Measurements from ENCODE around the gene RASGRP2.

Gene RASGRP2

GRCh38 chr11:64743591-64744543 is at the start of gene RASGRP2:
RASGRP2 (minus strand) TSS chr11:64744142; CDS start chr11:64742866, 1,276 bp downstream.
- in situ Hi-C loops (cut with MboI; ENCODE audit: low sequenced_read_pairs) = no loop called here

DNA sequence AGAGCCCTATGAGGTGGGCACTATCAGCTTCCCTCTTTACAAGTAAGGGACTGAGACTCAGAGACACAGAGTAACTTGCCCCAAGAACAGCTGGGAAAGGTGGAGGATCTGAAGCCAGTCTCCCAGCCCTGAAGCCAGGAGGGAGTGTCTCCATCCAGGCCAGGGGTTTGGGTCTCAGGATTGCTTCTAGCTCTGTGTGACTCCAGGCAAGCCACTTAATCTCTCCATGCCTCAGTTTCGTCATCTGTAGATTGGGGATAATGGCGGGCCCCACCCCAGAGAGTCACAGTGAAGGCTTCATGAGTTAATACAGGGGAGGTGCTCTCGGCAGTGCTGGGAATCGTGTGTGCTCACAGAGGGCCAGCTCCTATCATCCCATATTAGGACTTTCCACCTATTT is 48.5 kb upstream of the RASGRP2 start:
- in situ Hi-C loops (cut with MboI; ENCODE audit: low sequenced_read_pairs) = no loop called here

DNA sequence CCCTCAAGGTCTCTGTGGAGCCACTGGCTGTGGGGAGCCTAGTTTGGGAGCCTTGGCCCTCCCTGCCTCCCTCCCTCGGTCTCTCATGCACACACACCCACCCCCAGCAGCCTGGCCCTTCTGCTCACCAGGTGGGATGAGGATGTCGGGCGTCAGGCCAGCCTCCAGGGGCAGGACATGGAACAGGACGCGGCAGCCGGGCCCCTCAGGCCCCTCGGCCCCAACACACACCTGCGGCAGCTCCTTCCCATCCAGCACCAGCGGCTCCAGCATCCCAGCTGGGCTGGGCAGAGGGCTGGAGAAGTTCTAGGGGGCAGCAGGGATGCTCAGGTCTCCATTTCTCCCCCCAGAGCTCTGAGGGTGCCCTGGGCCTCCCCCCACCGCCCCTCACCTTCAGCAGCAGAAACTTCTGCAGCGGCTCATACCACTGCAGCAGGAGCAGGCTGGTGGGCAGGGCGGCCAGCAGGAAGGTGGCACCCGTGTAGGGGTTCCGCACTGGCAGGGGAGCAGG is 47.9 kb upstream of the RASGRP2 start:
- in situ Hi-C loops (cut with MboI; ENCODE audit: low sequenced_read_pairs) = no loop called here

- in situ Hi-C loops (cut with MboI; ENCODE audit: low sequenced_read_pairs) = no loop called here
These were observed 46.5 kb upstream of the RASGRP2 start for GRCh38 chr11:64790205-64791095.

GRCh38 chr11:64789331-64790204 is 45.6 kb upstream of the RASGRP2 start:
- in situ Hi-C loops (cut with MboI; ENCODE audit: low sequenced_read_pairs) = no loop called here

GRCh38 chr11:64788321-64789215 is 44.6 kb upstream of the RASGRP2 start:
- in situ Hi-C loops (cut with MboI; ENCODE audit: low sequenced_read_pairs) = no loop called here

- in situ Hi-C loops (cut with MboI; ENCODE audit: low sequenced_read_pairs) = no loop called here
These were observed 43.8 kb upstream of the RASGRP2 start for GRCh38 chr11:64787526-64788320.

DNA sequence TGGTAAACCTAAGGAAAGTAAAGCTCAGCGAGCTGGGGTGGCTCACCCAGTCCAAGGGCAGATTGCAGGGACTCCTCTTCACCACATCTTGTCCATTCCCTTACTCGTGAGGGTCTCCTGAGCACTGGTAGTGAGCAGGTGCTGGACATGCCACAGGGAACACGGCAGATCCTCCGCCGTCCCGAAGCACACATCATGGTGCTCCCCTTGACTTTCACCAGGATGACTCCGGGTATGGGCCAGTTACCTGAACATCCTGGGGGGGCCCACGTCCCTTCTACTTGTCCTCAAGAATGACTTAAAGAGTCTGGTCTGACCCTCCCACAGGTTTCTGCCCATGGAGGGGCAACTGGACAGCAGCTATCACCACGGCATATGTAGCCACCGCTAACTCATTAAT is 42.4 kb upstream of the RASGRP2 start:
- in situ Hi-C loops (cut with MboI; ENCODE audit: low sequenced_read_pairs) = no loop called here

DNA sequence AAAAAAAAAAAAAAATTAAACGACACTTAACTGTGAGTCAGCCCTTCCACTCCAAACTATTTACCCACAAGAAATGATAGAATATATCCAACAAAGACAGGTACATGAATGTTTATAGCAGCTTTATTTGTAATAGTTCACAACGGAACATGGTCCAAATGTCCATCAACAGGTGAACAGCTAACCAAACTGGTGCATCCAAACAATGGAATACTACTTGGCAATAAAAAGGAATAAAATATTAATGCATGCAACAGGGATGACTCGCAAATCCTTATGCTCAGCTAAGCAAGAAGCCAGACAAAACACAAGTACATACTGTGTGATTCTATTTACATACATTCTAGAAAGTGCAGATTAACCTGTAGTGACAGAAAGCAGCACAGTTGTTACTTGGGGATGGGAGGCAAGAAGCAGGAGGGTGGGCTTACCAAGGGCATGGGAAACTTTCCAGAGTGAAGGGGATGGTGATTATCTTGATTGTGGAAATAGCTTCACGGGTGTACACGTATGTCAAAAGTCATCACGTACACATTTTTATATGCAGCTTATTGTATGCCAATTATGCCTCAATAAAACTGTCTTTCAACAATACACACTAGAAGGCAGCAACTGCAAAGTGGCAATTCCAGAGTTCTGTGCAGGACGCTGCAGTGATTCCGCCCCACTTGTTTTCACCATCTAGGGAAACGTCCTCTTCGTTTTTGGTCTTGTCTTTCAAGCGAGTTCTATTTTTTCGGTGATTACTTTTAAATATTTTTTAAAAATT is 41.1 kb upstream of the RASGRP2 start:
- in situ Hi-C loops (cut with MboI; ENCODE audit: low sequenced_read_pairs) = no loop called here

DNA sequence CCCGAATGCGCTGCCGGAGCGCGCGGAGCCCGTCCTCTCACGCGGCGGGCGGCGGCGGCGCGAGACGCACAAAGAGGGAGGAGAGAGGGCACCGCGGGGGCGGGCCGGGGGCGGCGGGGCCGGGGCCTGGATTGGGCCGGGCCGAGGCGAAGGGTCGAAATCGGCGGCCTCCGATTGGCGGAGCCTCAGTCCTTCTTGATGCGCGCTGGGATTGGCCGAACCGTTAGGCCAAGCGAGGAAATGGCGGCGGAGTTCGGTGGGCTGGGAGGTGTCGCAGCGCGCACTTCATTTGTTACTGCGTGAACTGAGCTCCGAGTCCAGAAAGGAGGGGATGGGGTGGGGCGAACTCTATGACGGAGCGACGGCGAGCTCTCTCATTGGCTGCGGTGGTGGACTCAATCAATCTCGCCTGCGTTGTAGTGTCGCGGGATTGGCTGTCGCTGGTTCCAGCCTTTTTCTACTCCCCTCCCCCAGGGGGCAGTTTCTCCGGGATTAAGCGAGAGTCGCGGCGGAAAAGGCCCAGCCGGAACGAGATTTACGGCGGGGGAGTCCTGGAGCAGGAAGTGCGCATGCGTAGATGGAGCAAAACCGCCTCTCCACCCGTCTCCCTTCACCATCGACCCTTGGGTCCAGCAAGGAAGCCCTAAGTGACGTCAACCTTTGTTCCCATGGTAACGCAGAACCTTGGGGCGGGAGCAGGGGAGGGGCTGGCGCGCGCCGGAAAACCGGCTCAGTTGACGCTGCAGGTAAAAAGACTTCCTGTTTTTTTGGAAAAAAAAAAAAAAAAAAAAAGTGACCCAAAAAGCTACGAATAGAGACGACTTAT is 34.7 kb upstream of the RASGRP2 start, which contains the start of gene SF1:
Gene SF1, minus strand, starts transcription at position 70 of the 826 bp plus-strand sequence. CDS start 150 bp downstream, outside the sequence.
- in situ Hi-C loops (cut with MboI; ENCODE audit: low sequenced_read_pairs) = no loop called here

- in situ Hi-C loops (cut with MboI; ENCODE audit: low sequenced_read_pairs) = no loop called here
These were observed 34.2 kb upstream of the RASGRP2 start for GRCh38 chr11:64778223-64778472.

DNA sequence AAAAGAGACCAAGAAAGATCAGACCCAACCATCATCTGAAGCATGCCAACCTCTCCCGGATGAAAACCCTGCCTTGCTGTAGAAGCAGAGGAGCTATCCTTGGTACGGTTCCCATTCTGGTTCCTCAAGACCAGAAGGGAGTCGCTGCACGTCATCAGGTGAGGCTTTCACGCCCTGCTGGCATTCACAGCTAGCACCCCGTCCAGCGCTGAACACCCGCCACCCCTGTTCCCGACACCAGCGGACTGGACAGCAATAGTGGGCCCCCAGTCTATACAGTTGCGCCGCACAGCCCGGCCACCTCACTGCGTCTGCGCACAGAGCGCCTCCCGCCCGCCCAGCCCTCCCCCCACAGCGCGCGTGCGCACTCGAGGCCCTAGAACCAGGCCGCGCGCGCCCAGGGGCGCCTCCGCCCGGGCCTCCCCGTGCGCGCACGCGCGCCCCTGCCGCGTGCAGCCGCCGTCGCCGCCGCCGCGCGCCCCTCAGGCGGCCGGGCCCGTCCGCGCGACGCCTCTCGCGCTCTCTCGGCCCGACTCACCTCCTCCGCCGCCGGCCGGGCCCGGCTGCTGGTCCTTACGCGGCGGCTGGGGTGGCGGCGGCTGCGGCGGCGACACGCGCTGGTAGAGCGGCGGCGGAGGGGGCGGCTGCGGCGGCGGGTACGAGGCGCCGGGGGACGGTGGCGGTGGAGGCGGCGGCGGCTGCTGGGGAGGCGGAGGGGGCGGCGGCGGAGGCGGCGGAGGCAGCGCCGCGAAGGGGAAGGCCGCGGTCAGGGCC is 33.7 kb upstream of the RASGRP2 start:
- in situ Hi-C loops (cut with MboI; ENCODE audit: low sequenced_read_pairs) = no loop called here

DNA sequence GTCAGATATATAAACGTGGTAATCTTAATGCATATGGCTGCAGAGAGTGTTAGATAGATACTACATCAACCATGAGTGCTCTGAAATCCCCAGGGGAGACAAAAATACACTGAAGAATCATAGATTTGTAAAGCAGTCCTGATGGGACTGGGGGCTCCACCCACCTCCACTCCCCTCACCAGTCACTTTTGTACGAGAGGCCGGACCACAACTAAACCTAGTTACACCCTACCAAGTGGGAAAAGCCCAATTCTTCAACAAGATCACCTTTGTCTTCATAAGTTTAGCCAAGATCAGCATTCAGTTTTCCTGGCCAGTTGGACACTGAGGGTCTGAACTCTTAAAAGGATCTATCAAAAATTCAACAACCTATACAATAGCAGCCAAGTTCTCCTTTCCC is 32.9 kb upstream of the RASGRP2 start:
- in situ Hi-C loops (cut with MboI; ENCODE audit: low sequenced_read_pairs) = no loop called here

DNA sequence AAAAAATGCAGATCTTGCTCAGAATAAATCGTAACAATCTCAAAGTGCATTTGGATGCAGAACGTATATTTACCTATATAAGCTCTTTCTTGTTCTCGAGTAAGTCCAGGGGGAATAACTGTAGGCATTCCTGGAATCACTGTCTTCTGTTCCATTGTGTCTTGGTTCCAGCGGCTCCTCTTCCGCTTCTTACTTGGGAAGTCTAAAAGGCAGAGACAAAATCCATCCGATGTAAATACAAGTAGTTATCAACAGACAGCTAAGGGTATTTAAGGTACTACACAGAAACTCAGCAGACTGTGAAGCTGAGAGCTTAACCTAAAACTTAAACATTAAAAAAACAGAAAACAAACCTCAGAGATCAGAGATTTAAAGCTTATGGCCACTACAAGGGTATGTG is 32.5 kb upstream of the RASGRP2 start:
- in situ Hi-C loops (cut with MboI; ENCODE audit: low sequenced_read_pairs) = no loop called here

GRCh38 chr11:64774144-64774543 is 30.2 kb upstream of the RASGRP2 start:
- in situ Hi-C loops (cut with MboI; ENCODE audit: low sequenced_read_pairs) = no loop called here

GRCh38 chr11:64772303-64773018 is 28.5 kb upstream of the RASGRP2 start:
- in situ Hi-C loops (cut with MboI; ENCODE audit: low sequenced_read_pairs) = no loop called here

All from HL-60/S4 treated with retinoic acid at 250 ng/mL for 4 days and 3 days (cell line).